GM18907 (cell line): Measurements from ENCODE around the gene NBL1.

Experiments used
- ATAC-seq: cut with Tn5 transposase; IDR thresholded peaks from one replicate; pipeline ENCODE4 v1.9.1; 2021; ENCODE audit warnings: mild to moderate bottlenecking, moderate library complexity; ENCODE audit not compliant: unreplicated experiment

Gene NBL1

DNA sequence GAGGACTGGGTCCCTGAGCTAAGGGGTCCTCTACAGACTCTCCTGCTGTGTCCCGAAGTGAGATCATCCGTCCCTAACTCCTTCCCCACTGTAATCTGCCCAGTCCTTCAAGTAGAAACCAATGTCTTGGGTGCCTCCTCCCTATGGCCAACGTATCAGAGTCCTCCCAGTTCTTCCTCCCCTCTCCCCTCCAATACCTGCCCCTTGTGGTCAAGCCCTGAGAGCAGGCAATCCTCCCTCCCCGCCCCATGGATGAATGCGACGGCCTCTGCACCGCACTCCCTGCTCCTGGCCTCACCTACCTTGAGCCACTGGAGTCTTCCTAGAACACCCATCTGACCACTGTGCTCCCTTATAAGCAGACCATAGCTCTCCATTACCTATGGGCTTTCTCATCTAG, 51.7 kb downstream of the NBL1 start:
- ATAC-seq = no peak

DNA sequence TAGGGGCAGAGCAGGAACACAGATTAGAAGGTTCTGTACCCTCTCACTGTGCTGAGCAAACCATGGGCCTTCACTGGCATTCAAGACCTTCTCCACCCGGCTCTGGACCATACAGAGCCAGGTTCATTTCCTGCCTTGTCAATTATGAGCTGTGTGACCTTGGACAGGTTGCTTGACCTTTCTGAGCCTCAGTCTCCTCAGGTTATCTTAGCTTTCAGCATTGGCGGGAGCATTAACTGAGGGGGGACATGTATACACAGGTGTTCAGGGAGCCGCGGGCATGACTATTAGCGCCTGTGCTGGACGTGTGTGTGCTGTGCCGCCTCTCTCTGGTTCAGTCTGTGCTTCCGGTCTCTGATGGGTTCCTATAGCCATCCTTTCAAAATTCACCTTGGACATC, 52.7 kb downstream of the NBL1 start:
- ATAC-seq = no peak

DNA sequence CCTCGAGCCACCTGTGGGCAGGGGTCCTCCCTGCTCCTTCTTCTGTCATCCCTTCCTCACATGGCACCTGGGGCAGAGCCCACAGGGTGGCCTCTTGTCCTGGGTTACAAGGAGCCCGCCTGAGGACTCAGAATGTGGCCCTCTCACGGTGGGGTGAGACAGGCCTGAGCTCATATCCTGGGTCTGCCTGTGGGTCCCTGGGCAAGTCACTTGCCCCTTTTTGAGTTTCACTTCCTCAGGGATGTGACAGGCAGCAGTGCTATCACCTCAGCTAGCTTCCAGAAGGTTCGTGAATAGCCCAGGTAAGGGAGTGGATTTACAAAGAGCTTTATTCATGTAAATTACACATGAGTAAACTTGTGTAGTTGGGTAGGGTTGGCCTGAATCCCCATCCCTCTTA, 54.1 kb downstream of the NBL1 start:
- ATAC-seq = no peak

DNA sequence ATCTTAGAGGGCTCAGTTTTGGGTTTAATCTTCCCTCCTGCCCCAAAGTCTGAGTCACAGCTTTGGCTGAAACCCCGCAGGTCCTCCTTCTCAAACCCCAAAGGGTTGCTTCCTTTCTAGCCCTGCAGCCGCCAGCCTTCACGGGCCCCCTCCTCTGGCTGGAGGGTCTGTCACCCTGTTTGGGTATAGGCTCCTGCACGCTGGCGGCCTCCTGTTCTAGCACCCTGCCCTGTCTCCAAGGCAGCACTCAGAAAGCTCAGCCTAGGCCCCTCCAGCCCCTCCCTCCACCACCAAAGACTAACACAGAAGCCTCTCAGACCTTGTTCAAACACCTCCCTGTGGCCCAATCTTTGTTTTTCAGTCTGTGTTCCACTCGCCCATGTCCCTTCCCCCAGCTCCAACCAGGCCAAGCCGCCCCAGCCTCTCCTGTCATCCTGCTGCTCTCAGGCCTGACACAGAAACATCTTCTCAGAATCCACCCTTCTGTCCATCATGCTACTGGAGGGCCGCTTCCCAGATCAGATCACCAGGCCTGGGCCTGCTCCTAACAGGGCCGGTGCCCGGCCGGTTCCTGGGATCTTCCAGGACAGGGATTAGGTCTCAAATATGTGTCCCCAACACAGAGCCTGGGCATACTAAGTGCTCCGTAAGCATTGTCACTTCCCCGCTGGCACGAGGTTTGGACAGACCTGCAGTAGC, 56.1 kb downstream of the NBL1 start:
- no peak for ATAC-seq

DNA sequence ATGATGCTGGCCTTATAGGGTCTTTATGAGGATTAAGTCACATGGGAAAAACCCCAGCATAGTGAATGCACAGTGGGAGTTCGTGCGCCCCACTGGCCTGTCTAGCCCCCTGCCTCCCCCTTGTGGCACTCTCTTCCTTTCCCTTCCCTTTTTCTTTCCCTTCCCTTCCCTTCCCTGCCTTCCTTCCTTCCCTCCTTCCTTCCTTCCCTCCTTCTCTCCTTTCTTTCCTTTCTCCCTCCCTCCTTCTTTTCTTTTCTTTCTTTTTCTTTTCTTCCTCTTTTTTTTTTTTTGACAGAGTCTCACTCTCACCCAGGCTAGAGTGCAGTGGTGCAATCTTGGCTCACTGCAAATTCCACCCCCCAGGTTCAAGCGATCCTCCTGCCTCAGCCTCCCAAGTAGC, 59.2 kb downstream of the NBL1 start:
- ATAC-seq = no peak

DNA sequence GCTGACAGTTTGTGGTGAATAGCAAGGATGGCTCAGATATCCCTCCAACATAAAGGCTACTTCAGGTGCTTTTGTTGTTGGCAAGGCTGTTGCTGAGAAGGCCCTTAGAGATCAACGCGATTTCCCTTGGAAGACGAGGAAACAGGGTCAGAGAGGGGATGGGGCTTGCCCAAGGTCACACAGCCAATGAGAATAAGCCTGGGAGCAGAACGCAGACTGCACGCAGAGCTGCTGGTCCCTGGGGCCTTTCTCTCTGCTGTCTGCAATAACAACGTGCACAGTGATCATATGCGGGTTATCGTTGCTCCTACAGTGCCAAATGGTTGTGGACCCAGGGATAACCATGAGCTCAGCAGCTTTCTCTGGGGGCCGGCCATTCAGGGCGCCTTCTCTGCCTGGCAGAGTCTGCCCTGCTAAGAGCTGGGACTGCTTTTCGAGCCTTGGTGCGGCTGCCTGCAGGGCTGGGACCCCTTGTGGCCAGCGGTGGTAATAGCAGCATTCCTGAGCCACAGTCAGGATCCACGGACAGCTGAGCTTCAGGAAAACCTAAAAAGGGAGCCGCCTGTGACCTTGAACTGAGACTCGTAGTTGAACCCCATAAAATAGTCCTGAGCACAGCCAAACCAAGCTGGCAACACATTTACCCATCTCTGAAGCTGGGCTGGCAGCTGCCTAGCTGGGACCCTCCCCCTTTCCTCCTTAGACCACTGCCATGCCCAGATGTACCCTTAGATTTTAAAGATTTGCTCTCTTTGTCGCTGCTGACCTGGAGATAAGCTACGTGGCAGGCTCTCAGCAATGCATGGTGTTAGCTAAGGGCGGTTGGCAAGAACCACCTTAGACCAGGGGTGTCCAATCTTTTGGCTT, 60.4 kb downstream of the NBL1 start:
- no peak for ATAC-seq

DNA sequence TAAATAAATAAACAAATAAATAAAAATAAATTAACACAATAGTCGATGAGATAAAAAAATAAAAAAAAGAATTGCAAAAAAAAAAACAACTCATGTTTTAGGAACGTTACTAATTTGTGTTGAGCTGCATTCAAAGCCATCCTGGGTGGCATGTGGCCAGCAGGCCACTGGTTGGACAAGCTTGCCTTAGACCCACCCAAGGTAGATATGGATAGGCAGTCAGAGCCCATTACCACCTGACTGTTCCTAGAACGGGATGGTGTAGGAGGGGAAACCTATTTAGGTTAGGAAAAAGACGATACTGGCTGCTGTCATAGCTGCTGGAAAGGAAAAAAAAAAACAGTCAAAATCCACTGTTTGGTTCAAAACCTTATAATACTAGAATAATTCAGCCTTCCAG, 61.4 kb downstream of the NBL1 start:
- no peak for ATAC-seq

DNA sequence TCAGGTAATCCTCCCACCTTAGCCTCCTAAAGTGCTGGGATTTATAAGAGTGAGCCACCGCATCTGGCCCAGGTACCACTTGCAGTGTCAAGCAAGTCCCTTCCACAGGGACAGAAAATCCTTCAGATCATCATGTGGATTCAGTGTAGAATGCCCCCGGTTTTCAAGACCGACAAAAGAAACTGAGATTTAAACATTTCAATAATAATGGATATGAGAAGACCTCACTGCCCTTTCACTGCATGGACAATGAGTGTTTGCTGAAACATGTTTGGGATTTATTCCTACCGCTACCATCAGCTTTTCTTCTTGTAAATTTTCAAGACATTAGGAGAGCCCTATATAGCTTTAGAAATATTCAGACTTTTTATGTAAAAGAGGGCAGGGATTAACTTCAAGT, 62.0 kb downstream of the NBL1 start:
- ATAC-seq = no peak
